Mesothelial cell of epicardium (in vitro differentiated cells): ENCODE results near the gene LAMA3. TPM values are rescaled to one million over a fixed set of nuclear protein-coding genes. Genes with fewer than 3 reads are reported as not detected.
A peak's percentile ranks its signal among the peaks of the same experiment; 100 is the strongest.

Experiments used
- DNase-seq, 2 experiments: peaks; one replicate each; pipeline ENCODE4 v3.0.0; 2021; ENCODE audit warnings: low spot score in 2 of 2; ENCODE audit not compliant: unreplicated experiment in 2 of 2
- H3K27ac Mint-ChIP-seq: 2 replicates; pipeline ENCODE4 v1.8.0; 2021; ENCODE audit warnings: mixed read lengths
- H3K27me3 Mint-ChIP-seq: 2 replicates; pipeline ENCODE4 v1.8.0; 2021; ENCODE audit warnings: low read depth, mixed read lengths
- H3K36me3 Mint-ChIP-seq: 2 replicates; pipeline ENCODE4 v1.8.0; 2021; ENCODE audit warnings: mixed read lengths
- H3K4me1 Mint-ChIP-seq: 2 replicates; pipeline ENCODE4 v1.8.0; 2021; ENCODE audit warnings: mixed read lengths
- H3K4me3 Mint-ChIP-seq: 2 replicates; pipeline ENCODE4 v1.8.0; 2021; ENCODE audit warnings: mild to moderate bottlenecking, moderate library complexity, mixed read lengths
- H3K9me3 Mint-ChIP-seq: 2 replicates; pipeline ENCODE4 v1.8.0; 2021; ENCODE audit warnings: mixed read lengths
- CTCF ChIP-seq: fragments of 200-600 bp; sonication (generic); IDR thresholded peaks from one replicate; pipeline ENCODE4 v1.5.0; 2021; ENCODE audit warnings: antibody characterized with exemption; ENCODE audit not compliant: unreplicated experiment
- total RNA-seq: library from RNA; stranded (reverse); gene quantifications from 3 replicates; pipeline ENCODE4 v1.2.1, GENCODE V29; 2021

The LAMA3 gene
- total RNA-seq, 1 donor from 2014 or later = 6.7 TPM

GRCh38 chr18:23765931-23766330 lies 76.7 kb downstream of the LAMA3 start:
- no peak for DNase-seq

DNA sequence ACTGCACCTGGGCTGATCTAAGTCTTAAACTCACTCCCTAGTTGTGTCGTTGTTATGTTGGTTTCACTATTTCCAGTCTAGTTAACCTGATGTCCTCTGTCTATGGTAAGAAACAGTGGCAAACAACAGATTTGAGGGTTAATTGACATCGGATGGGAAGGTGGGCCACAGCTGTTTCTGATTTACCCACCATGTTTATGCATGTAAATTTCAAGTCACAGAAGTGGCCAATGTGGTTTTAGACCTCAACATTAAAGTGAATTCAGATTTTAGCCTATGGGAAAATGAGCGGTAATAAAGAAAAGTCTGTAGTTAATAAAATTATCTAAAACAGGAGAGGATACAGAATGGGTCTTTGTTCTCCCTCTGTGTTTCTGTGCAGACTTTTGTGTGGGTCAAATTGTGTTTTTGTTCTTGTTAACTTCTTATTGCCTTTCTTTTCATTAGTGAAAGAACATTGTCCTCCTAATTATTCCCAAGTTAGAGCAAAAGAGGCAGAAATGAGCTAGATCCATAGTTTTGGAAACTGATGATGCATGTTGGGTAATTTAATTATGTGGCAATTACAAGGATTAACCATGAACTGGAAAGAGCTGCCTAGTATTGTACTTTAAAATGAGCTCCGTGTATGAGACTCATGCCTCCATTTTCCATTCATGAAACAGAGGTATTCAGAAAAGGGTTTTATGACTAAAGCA lies 83.2 kb downstream of the LAMA3 start:
- Mint-ChIP-seq H3K4me3 (no peak overlapping the region), H3K36me3 (peaks cover 12% of the 10 kb centered on the region), H3K27me3 (no peaks in the 10 kb centered on the region)

More at GRCh38 chr18:23765931-23766330, 76.7 kb downstream of the LAMA3 start:
- H3K4me1 Mint-ChIP-seq = peaks cover 12% of the 10 kb centered on the region
- no peaks in the 10 kb centered on the region for H3K27me3 Mint-ChIP-seq
- peaks cover 19% of the 10 kb centered on the region for H3K36me3 Mint-ChIP-seq
- H3K9me3 Mint-ChIP-seq = peaks cover 28% of the 10 kb centered on the region
- no peak overlapping the region for H3K27ac Mint-ChIP-seq
- H3K4me3 Mint-ChIP-seq = no peak overlapping the region
- no peak for TF ChIP-seq CTCF

GRCh38 chr18:23776306-23776705 lies 87.1 kb downstream of the LAMA3 start:
- Mint-ChIP-seq H3K36me3 (no peaks in the 10 kb centered on the region), H3K9me3 (no peaks in the 10 kb centered on the region), H3K27me3 (no peaks in the 10 kb centered on the region), H3K4me1 (peaks cover 47% of the 10 kb centered on the region), H3K4me3 (no peak overlapping the region), H3K27ac (no peak overlapping the region)
- DNase-seq = no peak
- no peak for TF ChIP-seq CTCF

More for the DNA sequence above, 83.2 kb downstream of the LAMA3 start:
- no peak for DNase-seq
- TF ChIP-seq CTCF = no peak
- peaks cover 31% of the 10 kb centered on the region for H3K4me1 Mint-ChIP-seq
- H3K9me3 Mint-ChIP-seq = peaks cover 18% of the 10 kb centered on the region
- no peak overlapping the region for H3K27ac Mint-ChIP-seq

DNA sequence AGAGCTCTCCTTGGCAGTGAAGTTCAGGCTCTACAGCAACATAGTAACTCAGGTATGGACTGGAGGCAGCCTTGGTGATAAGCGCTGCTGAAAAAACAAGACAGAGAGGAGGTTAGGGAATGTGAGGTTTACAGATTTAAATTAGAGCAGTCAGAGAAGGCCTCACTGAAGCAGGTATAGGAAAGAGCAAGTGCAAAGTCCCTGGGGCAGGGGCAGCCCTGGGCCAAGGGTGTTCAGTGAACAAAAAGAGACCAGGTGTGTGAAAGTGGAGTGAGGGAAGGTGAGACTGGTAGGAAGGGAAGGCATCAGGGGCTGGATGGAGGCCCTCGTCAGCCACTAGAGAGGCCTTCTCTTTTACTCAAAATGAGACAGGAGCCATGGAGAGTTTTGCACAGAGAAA lies 89.6 kb downstream of the LAMA3 start:
- no peaks in the 10 kb centered on the region for H3K9me3 Mint-ChIP-seq
- no peaks in the 10 kb centered on the region for H3K36me3 Mint-ChIP-seq
- peaks cover 28% of the 10 kb centered on the region for H3K4me1 Mint-ChIP-seq

DNA sequence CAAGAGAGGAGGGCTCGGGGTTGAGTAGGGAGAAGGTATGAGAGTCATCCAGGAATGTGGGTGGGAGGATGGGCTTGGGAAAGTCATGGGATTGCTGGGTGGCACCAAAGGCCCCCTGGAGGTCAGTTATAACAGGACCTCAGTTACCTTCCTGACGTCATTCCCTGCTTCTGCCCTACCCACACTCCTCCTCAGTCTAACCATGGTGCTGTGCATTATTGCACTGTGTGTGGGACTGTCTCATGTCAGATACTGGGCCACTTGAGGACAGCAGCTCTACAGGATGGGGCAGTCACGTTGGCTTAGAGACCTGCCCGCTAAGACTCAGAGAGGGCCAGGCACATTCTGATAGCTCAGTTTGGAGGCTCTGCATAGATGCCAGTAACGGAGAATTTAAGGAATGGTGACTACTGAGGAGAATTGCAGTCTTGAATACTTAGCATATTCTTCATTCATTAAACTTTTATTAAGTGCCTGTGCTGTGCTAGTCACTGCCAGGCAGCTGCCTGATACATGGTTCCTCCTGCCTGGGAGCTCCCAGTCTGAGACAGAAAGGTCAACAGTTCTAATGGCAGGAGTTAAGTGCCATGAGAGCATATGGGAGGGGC lies 90.5 kb downstream of the LAMA3 start:
- Mint-ChIP-seq H3K4me3 (no peak overlapping the region), H3K9me3 (no peaks in the 10 kb centered on the region), H3K36me3 (no peaks in the 10 kb centered on the region), H3K27me3 (no peaks in the 10 kb centered on the region), H3K4me1 (peaks cover 30% of the 10 kb centered on the region), H3K27ac (peak overlapping the region; percentile 99)
- TF ChIP-seq CTCF = no peak
- DNase-seq = no peak

More for the DNA sequence above, 89.6 kb downstream of the LAMA3 start:
- Mint-ChIP-seq H3K4me3 (no peak overlapping the region), H3K27ac (peak overlapping the region; percentile 99), H3K27me3 (no peaks in the 10 kb centered on the region)
- DNase-seq = no peak
- TF ChIP-seq CTCF = no peak
